AML-193 (cell line): ENCODE results near the gene ZRANB3.
"Not testable (repeated sequence)": the region's sequence is repeated elsewhere in the genome, so short reads cannot be mapped to it uniquely, and the experiment has no call there.

Experiments used
- DNase-seq, 2 experiments: peaks; one replicate each; lab custom pipeline; 2025; lab: John Stamatoyannopoulos, UW

ZRANB3 gene

DNA sequence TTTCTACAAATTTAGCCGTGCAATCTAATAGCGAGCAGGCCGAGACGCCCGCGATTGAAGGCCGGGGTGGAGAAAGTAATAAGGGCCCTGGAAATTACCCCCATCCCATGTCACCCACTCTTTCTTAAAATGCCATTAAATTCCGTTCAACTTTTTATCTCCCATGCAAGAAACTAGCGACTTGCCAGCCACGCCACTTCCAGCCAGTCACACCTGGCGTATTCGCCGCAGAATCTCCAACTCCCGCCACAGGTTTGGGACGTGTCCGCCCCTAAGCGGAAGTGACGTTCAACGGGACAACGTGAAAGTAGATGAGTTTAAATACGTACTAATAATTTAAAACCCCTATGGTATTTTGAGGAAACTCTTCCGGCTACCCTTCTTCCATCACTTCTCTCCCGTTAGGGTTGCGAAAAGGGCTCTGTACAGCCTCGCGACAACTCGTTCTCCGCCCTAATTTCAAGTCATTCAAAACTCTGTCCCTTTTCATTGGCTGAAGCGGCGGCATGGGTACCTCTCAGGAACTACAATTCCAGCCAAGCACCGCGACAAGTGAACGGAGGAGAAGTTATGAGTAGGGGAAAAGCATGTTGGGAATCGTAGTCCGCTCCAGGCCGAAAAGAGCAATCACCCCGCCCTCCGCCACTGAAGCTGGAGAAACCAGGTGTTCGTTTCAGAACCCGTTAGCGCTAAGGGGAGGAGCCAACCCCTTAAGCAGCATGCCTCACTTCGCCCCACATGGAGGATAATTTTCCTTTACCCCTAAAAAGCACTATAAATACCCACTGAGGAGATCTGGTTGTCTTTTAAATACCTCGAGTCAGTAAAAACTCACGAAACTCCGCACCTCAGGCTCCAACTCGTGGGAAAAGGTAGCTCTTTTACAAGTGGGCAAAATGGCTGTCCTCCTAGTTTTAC lies at the start of gene ZRANB3:
Gene ZRANB3, minus strand, starts transcription at position 906 of the 918 bp plus-strand sequence.
- DNase-seq: peak; percentile 98

DNA sequence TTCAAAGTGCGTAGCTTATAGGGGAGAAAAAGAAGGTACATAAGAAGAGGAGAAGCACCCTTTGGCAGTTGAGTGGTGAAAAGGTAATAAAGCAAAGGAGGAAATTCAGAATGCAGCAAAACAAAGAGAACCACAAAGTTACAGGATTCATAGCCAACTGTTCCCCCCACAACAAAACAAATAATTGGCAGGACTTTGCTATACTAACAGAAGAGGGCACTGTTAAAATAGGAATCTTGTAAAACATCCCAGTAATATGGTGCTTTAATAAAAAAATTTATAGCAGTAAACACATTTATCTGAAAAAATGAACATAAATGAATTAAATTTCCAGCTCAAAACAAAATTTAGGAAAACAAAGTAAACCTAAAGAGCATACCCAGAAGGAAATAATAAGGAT lies 42.6 kb upstream of the ZRANB3 start:
- no peak for DNase-seq

DNA sequence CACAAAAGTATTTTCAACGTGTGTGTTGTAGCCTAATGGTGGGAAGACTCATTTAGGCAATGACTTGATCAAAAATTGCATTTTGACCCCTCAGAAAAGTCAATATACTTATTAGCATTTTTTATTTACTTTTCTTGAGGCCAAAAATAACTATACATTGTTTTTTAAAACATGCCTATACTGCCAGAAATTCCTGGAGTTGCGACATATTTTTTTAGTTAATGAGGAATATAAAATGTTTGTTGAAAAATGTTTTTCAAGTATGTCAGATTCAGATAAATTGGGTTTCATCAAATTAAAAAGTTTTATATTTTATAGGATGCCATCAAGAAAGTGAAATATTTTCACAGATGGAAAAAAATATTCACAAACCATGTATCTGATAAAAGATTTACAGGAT lies 39.9 kb upstream of the ZRANB3 start:
- DNase-seq: no peak

DNA sequence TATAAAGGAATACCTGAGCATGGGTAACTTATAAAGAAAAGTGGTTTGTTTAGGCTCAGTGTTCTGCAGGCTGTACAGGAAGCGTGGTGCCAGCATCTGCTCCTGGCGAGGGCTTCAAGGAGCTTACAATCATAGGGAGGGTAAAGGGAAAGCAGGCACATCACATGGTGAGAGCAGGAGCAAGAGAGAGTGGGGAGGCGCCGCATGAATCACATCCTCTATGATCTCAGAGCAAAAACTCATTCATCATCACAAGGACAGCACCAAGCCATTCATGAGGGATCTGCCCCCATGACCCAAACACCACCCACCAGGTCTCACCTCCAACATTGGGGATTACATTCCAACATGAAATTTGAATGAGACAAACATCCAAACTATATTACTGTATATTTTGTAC lies 32.8 kb upstream of the ZRANB3 start:
- DNase-seq: no peak

DNA sequence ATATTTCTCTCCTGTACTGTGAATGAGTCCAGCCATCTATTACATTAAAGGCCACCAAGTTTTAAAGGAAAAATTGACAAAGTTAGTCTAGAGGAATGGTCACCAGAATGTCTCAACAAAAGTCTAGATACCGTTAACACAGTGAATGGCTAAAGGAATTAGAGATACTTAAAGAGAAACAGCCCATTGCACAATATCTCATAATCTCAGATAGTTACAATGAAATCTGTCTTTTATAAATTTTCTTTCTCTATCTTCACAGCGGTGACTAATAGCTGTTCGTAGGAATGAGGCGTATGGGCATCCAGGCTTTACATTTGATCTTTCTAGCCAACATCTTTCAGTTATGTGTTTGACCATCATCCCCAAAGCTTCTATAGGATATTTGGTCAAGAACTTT lies 30.9 kb upstream of the ZRANB3 start:
- DNase-seq: no peak

DNA sequence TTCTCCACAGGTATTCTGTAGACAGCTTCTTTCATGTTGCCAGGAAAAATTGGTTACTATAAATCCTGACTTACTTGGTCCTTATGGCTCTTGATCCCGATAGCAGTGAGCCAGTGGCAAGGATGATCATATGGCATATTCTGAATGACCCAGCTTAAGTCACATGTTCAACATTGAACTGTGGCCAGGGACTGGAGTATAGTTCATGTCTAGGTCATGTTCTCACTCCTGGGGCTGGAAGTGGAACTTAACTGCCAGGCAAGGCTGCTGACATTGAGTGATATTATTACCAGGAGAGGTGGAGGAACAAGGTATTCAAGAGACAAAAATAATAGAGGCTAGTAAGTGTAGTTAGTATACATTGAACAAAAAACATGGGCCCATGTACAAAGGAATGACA lies 26.5 kb upstream of the ZRANB3 start:
- no peak for DNase-seq

DNA sequence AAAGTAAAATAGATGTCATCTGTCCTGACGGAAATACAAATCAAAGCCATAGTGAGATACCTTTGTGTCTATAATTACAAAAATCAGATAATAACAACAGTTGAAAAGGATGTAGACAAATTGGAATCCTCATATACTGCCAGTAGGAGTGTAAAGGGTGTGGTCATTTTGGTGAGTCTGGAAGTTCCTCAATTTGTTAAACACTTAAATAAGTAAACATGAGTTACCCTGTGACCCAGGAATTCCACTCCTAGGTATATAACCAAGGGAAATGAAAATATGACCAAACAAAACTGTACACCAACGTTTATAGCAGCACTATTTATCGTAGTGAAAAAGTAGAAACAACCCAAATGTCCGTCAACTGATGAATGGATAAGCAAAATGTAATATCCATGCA lies 24.3 kb upstream of the ZRANB3 start:
- no peak for DNase-seq

DNA sequence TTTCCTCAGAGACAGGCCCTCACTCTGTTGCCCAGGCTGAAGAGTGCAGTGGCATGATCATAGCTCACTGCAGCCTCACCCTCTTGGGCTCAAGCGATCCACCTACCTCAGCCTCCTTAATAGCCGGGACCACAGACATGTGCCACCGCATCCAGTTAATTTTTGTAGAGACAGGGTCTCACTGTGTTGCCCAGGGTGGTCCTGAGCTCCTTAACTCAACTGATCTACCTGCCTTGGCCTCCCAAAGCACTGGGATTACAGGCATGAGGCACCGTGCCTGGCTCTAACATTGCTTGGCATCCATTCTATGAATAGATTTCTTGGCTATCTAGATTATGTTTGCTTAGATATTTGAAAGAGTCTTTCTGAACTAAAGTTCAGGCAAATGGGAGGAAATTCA lies 21.9 kb upstream of the ZRANB3 start:
- no peak for DNase-seq

DNA sequence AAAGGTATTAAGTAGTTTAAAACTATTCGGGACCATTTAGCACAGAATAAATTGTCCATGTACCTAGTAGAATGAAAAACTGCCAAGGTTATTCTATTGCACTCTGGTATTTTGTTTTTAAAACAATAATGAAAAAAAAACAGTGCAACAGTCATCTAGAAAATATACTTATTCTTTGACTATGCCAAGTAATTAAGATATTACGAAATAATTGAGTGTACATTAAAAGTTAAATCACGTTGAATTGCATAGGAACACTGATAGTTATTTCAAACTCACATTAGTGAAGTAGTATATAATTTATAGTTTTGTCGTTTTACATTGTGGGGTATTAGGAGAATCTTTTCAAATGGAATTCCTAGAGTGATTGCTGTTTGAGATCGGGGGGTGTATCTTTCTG lies 20.3 kb upstream of the ZRANB3 start:
- no peak for DNase-seq

DNA sequence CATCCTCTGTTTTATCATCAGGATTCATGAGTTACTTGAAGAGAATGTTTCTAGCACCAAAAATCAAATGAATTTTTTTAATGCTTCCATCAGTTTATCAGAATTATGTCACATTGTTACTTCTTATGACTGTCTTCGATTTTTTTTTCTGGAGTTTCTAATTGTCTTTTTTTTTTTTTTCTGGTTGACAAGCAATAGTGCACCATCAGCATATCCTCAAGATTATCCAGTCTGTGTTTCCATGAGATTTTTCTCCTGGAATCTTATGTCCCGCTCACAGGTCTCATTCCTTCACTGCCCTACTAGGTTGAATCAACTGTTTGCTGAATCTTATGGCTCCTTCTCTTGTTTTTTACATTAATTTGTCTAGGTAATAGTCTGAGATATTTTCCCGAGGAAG lies 16.3 kb upstream of the ZRANB3 start:
- DNase-seq: no peak

DNA sequence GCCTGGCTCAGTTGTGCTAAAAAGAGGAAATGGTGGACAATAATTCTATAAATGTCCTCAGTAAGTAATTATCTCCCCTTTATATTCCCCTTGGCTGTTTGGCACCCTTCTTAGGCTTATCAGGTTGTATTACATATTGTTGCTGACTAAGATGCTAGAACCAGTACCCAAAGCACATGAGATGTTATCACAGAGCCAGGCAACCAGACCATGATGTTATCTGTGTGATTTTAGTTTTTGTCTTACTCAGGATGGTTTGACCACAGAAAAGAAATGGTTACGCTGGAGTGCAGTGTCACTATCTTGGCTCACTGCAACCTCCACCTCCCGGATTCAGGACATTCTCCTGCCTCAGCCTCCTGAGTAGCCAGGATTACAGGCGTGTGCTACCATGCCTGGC lies 15.4 kb upstream of the ZRANB3 start:
- no peak for DNase-seq

DNA sequence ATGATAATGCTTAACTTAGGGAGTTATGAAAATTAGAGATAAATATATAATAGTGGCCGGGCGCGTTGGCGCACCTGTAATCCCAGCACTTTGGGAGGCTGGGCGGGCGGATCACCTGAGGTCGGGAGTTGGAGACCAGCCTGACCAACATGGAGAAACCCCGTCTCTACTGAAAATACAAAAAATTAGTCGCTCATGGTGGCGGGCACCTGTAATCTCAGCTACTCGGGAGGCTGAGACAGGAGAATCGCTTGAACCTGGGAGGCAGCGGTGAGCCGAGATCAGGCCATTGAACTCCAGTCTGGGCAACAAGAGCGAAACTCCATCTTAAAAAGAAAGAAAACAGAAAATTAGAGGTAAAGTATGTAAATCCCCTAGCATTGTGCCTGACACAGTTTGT lies 2.5 kb upstream of the ZRANB3 start:
- not testable (repeated sequence) for DNase-seq

DNA sequence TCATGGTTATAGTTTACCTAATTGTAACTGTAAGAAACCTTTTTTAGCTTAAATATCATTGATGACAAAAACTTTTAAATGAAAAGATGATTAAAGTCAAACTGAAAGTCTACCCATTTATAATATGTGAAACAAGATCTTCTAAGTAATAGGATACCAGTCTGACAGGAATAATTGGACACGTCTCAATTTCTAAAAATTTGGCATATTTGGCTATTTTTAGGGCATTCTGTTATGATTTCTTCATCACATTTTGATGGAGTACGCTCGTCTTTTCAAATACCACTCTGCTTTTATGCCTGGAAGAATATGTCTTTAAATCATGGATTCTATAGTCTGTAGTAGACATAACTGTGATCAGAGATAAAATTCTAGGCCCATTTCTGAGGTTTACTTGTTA lies 1.6 kb upstream of the ZRANB3 start:
- no peak for DNase-seq

DNA sequence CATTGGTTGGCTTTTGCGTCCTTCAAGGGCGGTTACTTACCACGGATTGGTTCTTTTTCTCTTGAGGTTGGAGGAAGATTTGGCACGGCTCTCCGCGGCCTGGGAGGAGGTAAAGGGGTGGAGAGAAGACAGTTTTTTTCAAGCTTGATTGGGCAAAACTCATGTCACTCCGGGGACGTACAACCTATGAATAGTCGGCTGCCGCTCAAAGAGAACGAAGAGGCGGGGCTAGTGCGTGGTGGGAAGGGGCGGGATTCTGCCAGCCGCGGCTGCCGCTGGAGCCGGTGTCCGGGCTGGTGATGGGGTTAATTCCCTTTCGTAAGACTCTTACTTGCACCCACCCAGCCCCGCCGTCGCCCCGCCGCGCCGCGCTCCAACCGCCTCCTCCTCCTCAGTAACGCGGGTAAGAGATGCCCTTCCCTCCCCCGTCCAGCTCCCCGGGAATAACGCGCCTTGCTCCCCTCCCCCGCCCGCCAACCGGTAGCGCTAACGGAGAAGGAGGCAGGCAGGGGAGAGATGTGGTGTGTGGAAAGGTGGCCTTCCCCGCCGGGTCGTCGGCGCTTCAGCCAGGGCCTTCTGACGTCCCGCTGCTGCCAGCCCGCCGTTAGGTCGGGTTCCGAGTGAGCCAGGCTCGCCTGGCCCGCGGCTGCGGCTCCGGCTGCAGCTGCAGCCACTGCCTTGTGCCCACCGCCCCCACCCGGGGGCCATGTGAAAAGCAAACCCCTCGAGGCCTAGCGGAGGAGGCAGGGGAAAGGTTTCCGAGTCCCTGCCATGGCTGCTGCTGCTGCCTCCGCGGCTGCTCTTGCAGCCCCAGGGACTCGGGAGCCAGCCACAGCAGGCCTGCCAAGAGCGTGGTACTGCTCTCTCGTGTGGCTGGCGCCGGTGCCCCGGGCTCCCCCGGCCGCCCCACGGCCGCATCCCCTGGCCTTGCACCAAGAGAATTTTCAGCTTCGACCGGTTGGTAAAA lies 496 bp upstream of the ZRANB3 start, which contains the start of gene R3HDM1:
Gene R3HDM1, plus strand, starts transcription at position 254 of the 967 bp plus-strand sequence. CDS start 73,362 bp downstream, outside the sequence.
- peak; percentile 99 for DNase-seq

DNA sequence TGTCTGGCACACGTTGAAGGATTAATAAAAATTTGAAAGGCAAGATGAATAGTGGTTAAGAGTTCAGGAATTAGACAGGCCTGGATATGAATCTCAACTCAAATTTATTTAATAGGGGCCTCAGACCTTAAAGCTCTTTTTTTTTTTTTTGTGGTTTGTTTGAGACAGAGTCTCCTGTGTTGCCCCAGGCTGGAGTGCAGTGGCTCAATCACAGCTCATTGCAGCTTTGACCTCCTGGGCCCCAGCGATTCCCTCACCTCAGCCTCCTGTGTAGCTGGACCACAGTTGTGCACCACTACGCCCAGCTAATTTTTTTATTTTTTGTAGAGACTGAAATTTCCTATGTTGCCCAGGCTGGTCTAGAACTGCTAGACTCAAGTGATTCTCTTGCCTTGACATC lies 3.0 kb downstream of the ZRANB3 start:
- DNase-seq: no peak

DNA sequence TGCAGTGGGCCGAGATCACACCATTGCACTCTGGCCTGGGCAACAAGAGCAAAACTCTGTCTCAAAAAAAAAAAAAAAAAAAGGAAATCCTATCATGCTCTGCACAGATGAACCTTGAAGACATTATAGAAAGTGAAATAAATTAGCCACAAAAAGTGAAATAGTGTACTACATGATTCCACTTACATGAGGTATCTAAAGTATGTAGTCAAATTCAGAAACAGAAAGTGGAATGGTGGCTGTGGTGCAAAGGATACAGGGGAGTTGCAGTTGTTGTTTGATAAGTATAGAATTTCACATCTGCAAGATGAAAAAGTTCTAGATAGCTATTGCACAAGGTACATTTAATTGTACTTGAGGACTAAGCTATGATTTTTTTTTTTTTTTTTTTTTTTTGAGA lies 5.2 kb downstream of the ZRANB3 start:
- no peak for DNase-seq

DNA sequence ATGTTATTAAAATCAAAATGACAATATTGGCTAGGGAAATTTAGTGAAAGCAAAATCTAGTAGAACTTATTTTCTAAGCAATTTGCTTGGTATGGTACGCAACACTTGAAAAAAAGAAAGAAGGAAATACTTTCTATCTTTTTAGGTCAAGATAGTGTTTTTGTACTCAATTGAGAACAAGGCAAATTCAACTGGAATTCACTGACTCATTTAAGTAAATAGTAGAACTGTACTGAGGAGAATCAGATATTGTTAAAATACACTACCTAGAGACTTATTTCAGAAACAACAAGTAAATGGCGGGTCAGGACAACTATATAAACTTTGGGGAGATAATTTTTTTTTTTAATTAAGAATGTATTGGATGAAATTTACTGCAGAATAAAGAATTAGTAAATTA lies 18.9 kb downstream of the ZRANB3 start:
- DNase-seq: no peak

DNA sequence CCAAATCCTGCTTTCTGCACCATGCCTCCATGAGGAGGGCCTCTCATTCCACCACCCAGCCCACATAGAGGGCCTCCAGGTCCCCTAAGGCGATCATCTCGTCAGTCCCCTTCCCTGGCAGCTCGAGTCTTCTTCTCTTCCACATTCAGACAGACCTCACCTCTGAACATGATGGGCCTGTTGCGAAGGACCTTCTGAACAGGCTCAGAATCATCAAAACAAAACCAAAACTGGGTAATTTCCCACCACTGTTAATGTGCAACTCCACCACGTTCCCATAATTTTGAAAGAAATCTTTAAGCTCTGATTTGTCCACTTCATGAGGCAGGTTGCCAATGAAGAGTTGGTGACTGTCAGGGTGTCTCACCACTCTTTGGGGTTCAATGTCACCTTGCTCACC lies 20.4 kb downstream of the ZRANB3 start:
- no peak for DNase-seq

DNA sequence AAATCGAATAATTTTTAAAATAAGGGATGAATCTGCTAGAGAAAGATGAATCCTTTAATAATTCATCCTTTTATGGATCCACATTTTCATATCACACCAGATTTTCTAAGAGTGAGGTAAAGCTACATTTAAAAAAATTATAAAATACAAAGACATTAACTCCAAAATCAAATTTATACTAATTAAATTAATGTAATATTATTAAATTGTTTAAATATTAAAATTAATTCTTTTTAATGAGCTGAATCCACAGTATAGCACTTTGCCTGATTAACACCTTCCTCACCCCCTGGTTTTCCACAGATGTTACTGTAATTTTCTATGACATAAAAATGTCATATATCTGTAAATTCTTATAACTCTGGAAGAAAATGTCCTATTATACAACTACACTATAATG lies 26.2 kb downstream of the ZRANB3 start:
- no peak for DNase-seq

DNA sequence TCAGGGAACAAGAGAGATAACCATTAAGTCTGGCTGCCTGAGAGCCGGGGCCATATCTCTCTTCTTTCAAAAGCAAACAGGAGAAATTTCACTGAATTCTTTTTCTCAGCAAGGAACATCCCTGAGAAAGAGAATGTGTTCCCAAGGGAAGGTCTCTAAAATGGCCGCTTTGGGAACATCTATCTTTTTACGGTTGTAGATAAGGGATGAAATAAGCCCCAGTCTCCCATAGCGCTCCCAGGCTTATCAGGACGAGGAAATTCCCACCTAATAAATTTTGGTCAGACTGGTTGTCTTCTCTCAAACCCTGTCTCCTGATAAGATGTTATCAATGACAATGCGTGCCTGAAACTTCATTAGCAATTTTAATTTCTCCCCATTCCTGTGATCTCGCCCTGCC lies 32.4 kb downstream of the ZRANB3 start:
- not testable (repeated sequence) for DNase-seq

DNA sequence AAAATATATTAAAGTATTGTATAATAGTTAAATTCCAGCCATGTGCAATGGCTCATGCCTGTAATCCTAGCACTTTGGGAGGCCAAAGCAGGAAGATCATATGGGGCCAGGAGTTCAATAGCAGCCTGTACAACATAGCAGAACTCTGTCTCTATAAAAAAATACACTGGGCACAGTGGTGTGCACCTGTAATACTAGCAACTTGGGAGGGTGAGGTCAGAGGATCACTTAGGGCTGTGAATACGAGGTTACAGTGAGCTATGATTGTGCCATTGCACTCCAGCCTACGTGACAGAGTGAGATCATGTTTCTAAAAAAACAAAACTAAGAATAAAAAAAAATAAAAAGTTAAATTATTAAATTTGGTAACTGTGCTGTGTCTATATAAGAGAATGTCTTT lies 36.1 kb downstream of the ZRANB3 start:
- no peak for DNase-seq

DNA sequence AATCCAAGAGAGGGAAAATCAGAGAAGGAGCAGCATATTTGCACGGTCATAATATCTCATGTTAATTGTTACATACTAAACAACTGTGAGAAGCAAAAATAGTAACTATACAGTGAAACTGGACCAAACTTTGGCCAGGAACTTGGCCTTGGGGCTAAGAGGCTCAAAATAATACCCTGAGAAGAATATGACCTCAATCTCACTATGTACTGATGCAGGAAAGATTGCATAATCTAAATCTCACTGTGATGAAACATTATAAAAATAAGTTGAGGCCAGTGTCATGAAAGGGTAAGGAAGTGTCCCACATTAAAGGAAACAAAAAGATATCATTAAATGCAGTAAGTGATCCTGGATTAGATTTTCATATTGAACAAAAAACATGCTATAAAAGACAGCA lies 36.5 kb downstream of the ZRANB3 start:
- peak; percentile 14 to 34 for DNase-seq

DNA sequence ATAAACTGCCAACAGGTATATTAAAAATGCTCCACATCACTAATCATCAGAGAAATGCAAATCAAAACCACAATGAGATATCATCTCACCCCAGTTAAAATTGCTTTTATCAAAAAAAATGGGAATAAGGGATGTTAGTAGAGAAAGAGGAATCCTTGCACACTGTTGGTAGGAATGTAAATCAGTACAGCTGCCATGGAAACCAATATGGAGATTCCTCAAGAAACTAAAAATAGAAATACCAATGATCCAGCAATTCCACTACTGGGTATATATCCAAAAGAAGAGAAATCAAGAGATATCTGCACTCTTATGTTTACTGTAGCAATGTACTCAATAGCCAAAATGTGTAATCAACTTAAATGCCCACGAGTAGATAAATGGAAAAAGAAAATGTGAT lies 40.6 kb downstream of the ZRANB3 start:
- DNase-seq: no peak
